Measurements from ENCODE around the gene ASB6.

The ASB6 gene

GRCh38 chr9:129641750-129642585 is at the start of gene ASB6:
Gene ASB6, minus strand, starts transcription at chr9:129642151. Its CDS starts 152 bp downstream, at chr9:129641999.
- Histone ChIP-seq H3K27ac (ENCODE audit: low read depth in 2 of 2, low read length in 2 of 2) (peak within 1 kb of the TSS; percentile 77 to 82), H3K9me3 (ENCODE audit: control insufficient read depth in 2 of 2, low read length in 2 of 2) (no peaks in the 10 kb centered on the region), H3K9ac (ENCODE audit: low read depth in 1 of 2, low read length in 2 of 2) (peak within 1 kb of the TSS; percentile 86 to 87), H3K4me1 (ENCODE audit: control insufficient read depth in 2 of 2, insufficient read depth in 2 of 2, low read length in 2 of 2) (peaks cover 17 to 18% of the 10 kb centered on the region in 2 donors), H3K4me3 (ENCODE audit: low read length in 2 of 2) (peak within 1 kb of the TSS; percentile 87 to 91), H3K36me3 (ENCODE audit: control insufficient read depth in 2 of 2, insufficient read depth in 2 of 2, low read length in 2 of 2) (peaks cover 22% of the 10 kb centered on the region in 2 donors), H3K27me3 (ENCODE audit: control insufficient read depth in 2 of 2, insufficient read depth in 2 of 2, low read length in 2 of 2) (no peaks in the 10 kb centered on the region)

- Histone ChIP-seq H3K4me1 (ENCODE audit: control insufficient read depth in 2 of 2, insufficient read depth in 2 of 2, low read length in 2 of 2) (no peaks in the 10 kb centered on the region), H3K27ac (ENCODE audit: low read depth in 2 of 2, low read length in 2 of 2) (no peak overlapping the region), H3K27me3 (ENCODE audit: control insufficient read depth in 2 of 2, insufficient read depth in 2 of 2, low read length in 2 of 2) (no peaks in the 10 kb centered on the region), H3K9ac (ENCODE audit: low read depth in 1 of 2, low read length in 2 of 2) (no peak overlapping the region), H3K9me3 (ENCODE audit: control insufficient read depth in 2 of 2, low read length in 2 of 2) (no peaks in the 10 kb centered on the region), H3K36me3 (ENCODE audit: control insufficient read depth in 2 of 2, insufficient read depth in 2 of 2, low read length in 2 of 2) (no peaks in the 10 kb centered on the region), H3K4me3 (ENCODE audit: low read length in 2 of 2) (no peak overlapping the region)
These were observed 46.5 kb upstream of the ASB6 start for GRCh38 chr9:129688285-129689043.

- H3K4me3 ChIP-seq (ENCODE audit: low read length in 2 of 2) = no peak overlapping the region
- no peak overlapping the region for H3K27ac ChIP-seq (ENCODE audit: low read depth in 2 of 2, low read length in 2 of 2)
- H3K4me1 ChIP-seq (ENCODE audit: control insufficient read depth in 2 of 2, insufficient read depth in 2 of 2, low read length in 2 of 2) = no peaks in the 10 kb centered on the region
- no peaks in the 10 kb centered on the region for H3K36me3 ChIP-seq (ENCODE audit: control insufficient read depth in 2 of 2, insufficient read depth in 2 of 2, low read length in 2 of 2)
- no peaks in the 10 kb centered on the region for H3K27me3 ChIP-seq (ENCODE audit: control insufficient read depth in 2 of 2, insufficient read depth in 2 of 2, low read length in 2 of 2)
- no peak overlapping the region for H3K9ac ChIP-seq (ENCODE audit: low read depth in 1 of 2, low read length in 2 of 2)
- H3K9me3 ChIP-seq (ENCODE audit: control insufficient read depth in 2 of 2, low read length in 2 of 2) = no peaks in the 10 kb centered on the region
These were observed 45.4 kb upstream of the ASB6 start for GRCh38 chr9:129687391-129687790.

- H3K27ac ChIP-seq (ENCODE audit: low read depth in 2 of 2, low read length in 2 of 2) = no peak overlapping the region
- H3K9ac ChIP-seq (ENCODE audit: low read depth in 1 of 2, low read length in 2 of 2) = no peak overlapping the region
- H3K9me3 ChIP-seq (ENCODE audit: control insufficient read depth in 2 of 2, low read length in 2 of 2) = no peaks in the 10 kb centered on the region
- peaks cover 0 to 4% of the 10 kb centered on the region in 2 donors for H3K4me1 ChIP-seq (ENCODE audit: control insufficient read depth in 2 of 2, insufficient read depth in 2 of 2, low read length in 2 of 2)
- no peaks in the 10 kb centered on the region for H3K27me3 ChIP-seq (ENCODE audit: control insufficient read depth in 2 of 2, insufficient read depth in 2 of 2, low read length in 2 of 2)
- H3K36me3 ChIP-seq (ENCODE audit: control insufficient read depth in 2 of 2, insufficient read depth in 2 of 2, low read length in 2 of 2) = no peaks in the 10 kb centered on the region
- H3K4me3 ChIP-seq (ENCODE audit: low read length in 2 of 2) = no peak overlapping the region
These were observed 44.8 kb upstream of the ASB6 start for GRCh38 chr9:129686736-129687135.

- H3K4me1 ChIP-seq (ENCODE audit: control insufficient read depth in 2 of 2, insufficient read depth in 2 of 2, low read length in 2 of 2) = peaks cover 0 to 4% of the 10 kb centered on the region in 2 donors
- H3K36me3 ChIP-seq (ENCODE audit: control insufficient read depth in 2 of 2, insufficient read depth in 2 of 2, low read length in 2 of 2) = no peaks in the 10 kb centered on the region
- no peak overlapping the region for H3K9ac ChIP-seq (ENCODE audit: low read depth in 1 of 2, low read length in 2 of 2)
- no peak overlapping the region for H3K4me3 ChIP-seq (ENCODE audit: low read length in 2 of 2)
- no peak overlapping the region for H3K27ac ChIP-seq (ENCODE audit: low read depth in 2 of 2, low read length in 2 of 2)
- no peaks in the 10 kb centered on the region for H3K27me3 ChIP-seq (ENCODE audit: control insufficient read depth in 2 of 2, insufficient read depth in 2 of 2, low read length in 2 of 2)
- no peaks in the 10 kb centered on the region for H3K9me3 ChIP-seq (ENCODE audit: control insufficient read depth in 2 of 2, low read length in 2 of 2)
These were observed 43.9 kb upstream of the ASB6 start for GRCh38 chr9:129685933-129686259.

- H3K27me3 ChIP-seq (ENCODE audit: control insufficient read depth in 2 of 2, insufficient read depth in 2 of 2, low read length in 2 of 2) = no peaks in the 10 kb centered on the region
- no peaks in the 10 kb centered on the region for H3K9me3 ChIP-seq (ENCODE audit: control insufficient read depth in 2 of 2, low read length in 2 of 2)
- no peaks in the 10 kb centered on the region for H3K36me3 ChIP-seq (ENCODE audit: control insufficient read depth in 2 of 2, insufficient read depth in 2 of 2, low read length in 2 of 2)
- no peak overlapping the region for H3K27ac ChIP-seq (ENCODE audit: low read depth in 2 of 2, low read length in 2 of 2)
- H3K9ac ChIP-seq (ENCODE audit: low read depth in 1 of 2, low read length in 2 of 2) = no peak overlapping the region
- no peak overlapping the region for H3K4me3 ChIP-seq (ENCODE audit: low read length in 2 of 2)
- H3K4me1 ChIP-seq (ENCODE audit: control insufficient read depth in 2 of 2, insufficient read depth in 2 of 2, low read length in 2 of 2) = peaks cover 0 to 4% of the 10 kb centered on the region in 2 donors
These were observed 43.4 kb upstream of the ASB6 start for GRCh38 chr9:129685220-129685932.

GRCh38 chr9:129682381-129682780 is 40.4 kb upstream of the ASB6 start:
- H3K36me3 ChIP-seq (ENCODE audit: control insufficient read depth in 2 of 2, insufficient read depth in 2 of 2, low read length in 2 of 2) = no peaks in the 10 kb centered on the region
- H3K27ac ChIP-seq (ENCODE audit: low read depth in 2 of 2, low read length in 2 of 2) = no peak overlapping the region
- H3K4me1 ChIP-seq (ENCODE audit: control insufficient read depth in 2 of 2, insufficient read depth in 2 of 2, low read length in 2 of 2) = peaks cover 0 to 4% of the 10 kb centered on the region in 2 donors
- H3K4me3 ChIP-seq (ENCODE audit: low read length in 2 of 2) = no peak overlapping the region
- H3K9me3 ChIP-seq (ENCODE audit: control insufficient read depth in 2 of 2, low read length in 2 of 2) = no peaks in the 10 kb centered on the region
- H3K9ac ChIP-seq (ENCODE audit: low read depth in 1 of 2, low read length in 2 of 2) = no peak overlapping the region
- peaks cover 0 to 5% of the 10 kb centered on the region in 2 donors for H3K27me3 ChIP-seq (ENCODE audit: control insufficient read depth in 2 of 2, insufficient read depth in 2 of 2, low read length in 2 of 2)

- H3K27ac ChIP-seq (ENCODE audit: low read depth in 2 of 2, low read length in 2 of 2) = no peak overlapping the region
- peaks cover 0 to 5% of the 10 kb centered on the region in 2 donors for H3K27me3 ChIP-seq (ENCODE audit: control insufficient read depth in 2 of 2, insufficient read depth in 2 of 2, low read length in 2 of 2)
These were observed 40.0 kb upstream of the ASB6 start for GRCh38 chr9:129681924-129682323.

GRCh38 chr9:129679537-129679936 is 37.6 kb upstream of the ASB6 start:
- no peaks in the 10 kb centered on the region for H3K36me3 ChIP-seq (ENCODE audit: control insufficient read depth in 2 of 2, insufficient read depth in 2 of 2, low read length in 2 of 2)
- H3K9me3 ChIP-seq (ENCODE audit: control insufficient read depth in 2 of 2, low read length in 2 of 2) = no peaks in the 10 kb centered on the region
- peaks cover 5 to 7% of the 10 kb centered on the region in 2 donors for H3K27me3 ChIP-seq (ENCODE audit: control insufficient read depth in 2 of 2, insufficient read depth in 2 of 2, low read length in 2 of 2)
- peaks cover 0 to 4% of the 10 kb centered on the region in 2 donors for H3K4me1 ChIP-seq (ENCODE audit: control insufficient read depth in 2 of 2, insufficient read depth in 2 of 2, low read length in 2 of 2)
- H3K4me3 ChIP-seq (ENCODE audit: low read length in 2 of 2) = no peak overlapping the region
- no peak overlapping the region for H3K27ac ChIP-seq (ENCODE audit: low read depth in 2 of 2, low read length in 2 of 2)
- H3K9ac ChIP-seq (ENCODE audit: low read depth in 1 of 2, low read length in 2 of 2) = no peak overlapping the region

More at GRCh38 chr9:129681924-129682323, 40.0 kb upstream of the ASB6 start:
- Histone ChIP-seq H3K4me3 (ENCODE audit: low read length in 2 of 2) (no peak overlapping the region), H3K36me3 (ENCODE audit: control insufficient read depth in 2 of 2, insufficient read depth in 2 of 2, low read length in 2 of 2) (no peaks in the 10 kb centered on the region), H3K9me3 (ENCODE audit: control insufficient read depth in 2 of 2, low read length in 2 of 2) (no peaks in the 10 kb centered on the region), H3K9ac (ENCODE audit: low read depth in 1 of 2, low read length in 2 of 2) (no peak overlapping the region), H3K4me1 (ENCODE audit: control insufficient read depth in 2 of 2, insufficient read depth in 2 of 2, low read length in 2 of 2) (peaks cover 0 to 4% of the 10 kb centered on the region in 2 donors)

GRCh38 chr9:129678844-129679243 is 36.9 kb upstream of the ASB6 start:
- H3K27ac ChIP-seq (ENCODE audit: low read depth in 2 of 2, low read length in 2 of 2) = no peak overlapping the region
- peaks cover 5 to 7% of the 10 kb centered on the region in 2 donors for H3K27me3 ChIP-seq (ENCODE audit: control insufficient read depth in 2 of 2, insufficient read depth in 2 of 2, low read length in 2 of 2)
- H3K4me3 ChIP-seq (ENCODE audit: low read length in 2 of 2) = no peak overlapping the region
- H3K36me3 ChIP-seq (ENCODE audit: control insufficient read depth in 2 of 2, insufficient read depth in 2 of 2, low read length in 2 of 2) = no peaks in the 10 kb centered on the region
- peaks cover 0 to 4% of the 10 kb centered on the region in 2 donors for H3K4me1 ChIP-seq (ENCODE audit: control insufficient read depth in 2 of 2, insufficient read depth in 2 of 2, low read length in 2 of 2)
- no peaks in the 10 kb centered on the region for H3K9me3 ChIP-seq (ENCODE audit: control insufficient read depth in 2 of 2, low read length in 2 of 2)
- H3K9ac ChIP-seq (ENCODE audit: low read depth in 1 of 2, low read length in 2 of 2) = no peak overlapping the region
